SK-N-SH (cell line): ENCODE results near the gene GLYATL1.

Source experiments
- POLR2AphosphoS5 ChIP-seq: IDR thresholded peaks from 2 replicates; pipeline ENCODE4 v1.6.1; 2012; ENCODE audit warnings: low read depth, low read length
- RFX5 ChIP-seq: IDR thresholded peaks from 2 replicates; pipeline ENCODE4 v1.6.1; 2012; ENCODE audit warnings: mild to moderate bottlenecking, improper control_type of control experiment, low read length
- SIN3A ChIP-seq: IDR thresholded peaks from 2 replicates; pipeline ENCODE4 v1.6.1; 2012; ENCODE audit warnings: low read depth, mild to moderate bottlenecking, low read length, moderate library complexity, borderline replicate concordance
- TCF12 ChIP-seq: IDR thresholded peaks from 2 replicates; pipeline ENCODE4 v1.4.0; 2012

- TF ChIP-seq TCF12 (no peak), RFX5 (no peak), SIN3A (no peak), POLR2AphosphoS5 (no peak)
Observed at GRCh38 chr11:58907780-58908179, 31.5 kb upstream of the GLYATL1 start.
